Skeletal muscle tissue (tissue), 4 donors: ENCODE results near the gene ADGRL3. TPM values are rescaled to one million over a fixed set of nuclear protein-coding genes. Genes with fewer than 3 reads are reported as not detected.
"Not testable (repeated sequence)": the region's sequence is repeated elsewhere in the genome, so short reads cannot be mapped to it uniquely, and the experiment has no call there.

Experiments
- H3K27ac ChIP-seq: one replicate; pipeline ENCODE4 v1.7.0; 2013; ENCODE audit warnings: mild to moderate bottlenecking, low read depth, low read length, inconsistent platforms
- H3K27me3 ChIP-seq, 3 donors: one replicate each; pipeline ENCODE4 v1.7.0; 2013; ENCODE audit warnings: low read length in 3 of 3; ENCODE audit not compliant: control insufficient read depth in 3 of 3, insufficient read depth in 3 of 3
- H3K36me3 ChIP-seq, 3 donors: one replicate each; pipeline ENCODE4 v1.7.0; 2013; ENCODE audit warnings: low read length in 3 of 3; ENCODE audit not compliant: control insufficient read depth in 3 of 3, insufficient read depth in 3 of 3
- H3K4me1 ChIP-seq, 3 donors: one replicate each; pipeline ENCODE4 v1.7.0; 2013; ENCODE audit warnings: low read length in 3 of 3, mild to moderate bottlenecking in 3 of 3; ENCODE audit not compliant: control insufficient read depth in 3 of 3, insufficient read depth in 3 of 3
- H3K4me3 ChIP-seq, 3 donors: one replicate each; pipeline ENCODE4 v1.7.0; 2013; ENCODE audit warnings: low read length in 3 of 3
- H3K9ac ChIP-seq, 3 donors: one replicate each; pipeline ENCODE4 v1.7.0; 2013; ENCODE audit warnings: low read length in 3 of 3, mild to moderate bottlenecking in 3 of 3, moderate library complexity in 2 of 3, low read depth in 1 of 3
- H3K9me3 ChIP-seq, 3 donors: one replicate each; pipeline ENCODE4 v1.7.0; 2013; ENCODE audit warnings: low read length in 3 of 3; ENCODE audit not compliant: control insufficient read depth in 3 of 3
- total RNA-seq: library from RNA; depleted of rRNA; stranded (reverse); fragments of >200 nt; gene quantifications from one replicate; pipeline ENCODE4 v1.2.3, GENCODE V29; 2014
- donor health status: Osteomylitis.

The ADGRL3 gene
- total RNA-seq, 1 donor from 2014 or later, result 59.0 TPM

DNA sequence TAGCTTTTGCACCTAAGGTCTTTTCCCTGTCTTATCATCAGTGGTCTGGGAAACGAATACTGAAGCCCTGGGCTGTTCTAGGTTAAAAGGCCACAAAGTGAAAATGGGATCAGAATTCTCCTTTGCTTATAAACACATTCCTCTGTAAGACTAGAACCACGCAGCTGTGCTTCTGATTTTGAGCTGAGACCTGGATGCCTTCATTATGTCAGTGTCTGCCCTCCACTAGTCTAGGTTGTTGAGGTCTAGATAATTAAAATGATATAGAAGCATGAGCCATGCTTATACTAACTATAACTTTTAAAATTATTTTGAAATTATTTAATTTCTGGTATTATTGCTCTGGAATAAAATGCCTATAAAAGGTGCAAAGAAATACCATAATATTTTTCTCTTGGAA, 403.9 kb downstream of the ADGRL3 start:
- no peaks in the 10 kb centered on the region for H3K9me3 ChIP-seq
- no peak overlapping the region for H3K27ac ChIP-seq
- no peak overlapping the region for H3K4me3 ChIP-seq
- no peaks in the 10 kb centered on the region for H3K36me3 ChIP-seq
- no peaks in the 10 kb centered on the region for H3K4me1 ChIP-seq
- H3K27me3 ChIP-seq, result no peaks in the 10 kb centered on the region
- H3K9ac ChIP-seq, result no peak overlapping the region

DNA sequence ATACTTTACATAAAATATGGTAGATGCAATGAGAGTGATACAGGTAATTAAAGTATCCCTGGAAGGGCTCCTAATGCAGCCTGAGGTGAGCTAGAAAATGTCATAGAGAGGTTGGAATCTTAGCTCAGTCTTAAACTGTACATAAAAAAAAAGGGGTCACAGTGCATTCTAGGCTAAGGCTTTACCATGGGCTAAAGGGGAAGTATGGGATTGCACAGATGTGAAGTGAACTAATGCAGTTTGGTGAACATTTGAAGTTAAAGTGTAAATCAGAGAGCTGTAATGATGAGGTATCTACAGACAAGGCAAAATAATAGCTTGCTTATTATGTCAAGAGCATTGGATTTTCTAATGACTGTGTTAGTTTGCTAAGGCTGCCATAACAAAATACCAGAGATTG, 405.9 kb downstream of the ADGRL3 start:
- Histone ChIP-seq H3K27me3 (no peaks in the 10 kb centered on the region), H3K27ac (no peak overlapping the region), H3K36me3 (no peaks in the 10 kb centered on the region), H3K4me3 (no peak overlapping the region), H3K4me1 (no peaks in the 10 kb centered on the region), H3K9me3 (no peaks in the 10 kb centered on the region), H3K9ac (no peak overlapping the region)

GRCh38 chr4:61614231-61614630, 414.1 kb downstream of the ADGRL3 start:
- H3K9ac ChIP-seq, result no peak overlapping the region
- no peaks in the 10 kb centered on the region for H3K27me3 ChIP-seq
- no peak overlapping the region for H3K4me3 ChIP-seq
- no peaks in the 10 kb centered on the region for H3K4me1 ChIP-seq
- no peaks in the 10 kb centered on the region for H3K36me3 ChIP-seq
- H3K9me3 ChIP-seq, result no peaks in the 10 kb centered on the region
- no peak overlapping the region for H3K27ac ChIP-seq

DNA sequence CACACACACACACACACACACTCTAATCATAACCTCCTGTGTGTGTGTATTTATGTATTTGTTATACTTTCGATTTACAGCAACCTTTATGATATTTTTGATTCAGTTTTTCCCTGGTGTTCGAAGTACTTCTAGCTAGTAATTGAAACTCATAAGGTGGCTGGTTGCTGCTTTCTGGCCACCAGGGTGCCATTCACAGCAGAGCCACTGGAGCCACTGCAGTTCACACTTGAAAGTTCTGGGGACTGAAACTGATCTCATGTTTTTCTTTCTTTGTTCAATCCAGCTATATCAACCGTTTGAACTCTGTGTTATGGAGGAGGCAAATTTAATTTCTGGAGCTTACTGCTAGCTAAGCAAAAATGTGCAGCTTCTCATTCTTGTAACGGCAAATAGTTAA, 419.4 kb downstream of the ADGRL3 start:
- H3K36me3 ChIP-seq, result no peaks in the 10 kb centered on the region
- no peaks in the 10 kb centered on the region for H3K9me3 ChIP-seq
- no peak overlapping the region for H3K27ac ChIP-seq
- H3K27me3 ChIP-seq, result no peaks in the 10 kb centered on the region
- no peaks in the 10 kb centered on the region for H3K4me1 ChIP-seq
- H3K4me3 ChIP-seq, result no peak overlapping the region
- H3K9ac ChIP-seq, result no peak overlapping the region

DNA sequence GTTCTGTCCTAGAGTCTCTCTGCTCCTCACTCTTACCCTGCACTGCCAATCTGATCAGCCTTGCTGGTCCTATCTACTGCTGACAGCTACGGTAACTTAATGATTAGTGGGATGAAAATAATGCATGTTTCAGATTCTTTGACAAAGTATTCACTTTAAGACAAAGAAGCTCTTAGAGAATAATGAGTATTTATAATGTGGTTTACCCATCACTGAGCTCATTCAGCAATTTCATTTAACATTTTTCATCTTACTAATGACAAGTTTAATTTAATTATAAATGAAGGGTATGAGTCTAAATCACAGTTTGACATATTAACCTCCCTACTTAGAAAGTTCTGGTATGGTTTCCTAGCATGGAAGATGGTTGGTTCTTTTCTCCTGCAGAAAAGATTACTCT, 428.2 kb downstream of the ADGRL3 start:
- Histone ChIP-seq H3K4me3 (no peak overlapping the region), H3K27ac (no peak overlapping the region), H3K9me3 (no peaks in the 10 kb centered on the region), H3K27me3 (no peaks in the 10 kb centered on the region), H3K9ac (no peak overlapping the region), H3K4me1 (no peaks in the 10 kb centered on the region), H3K36me3 (no peaks in the 10 kb centered on the region)

GRCh38 chr4:61628727-61629126, 428.6 kb downstream of the ADGRL3 start:
- Histone ChIP-seq H3K27ac (no peak overlapping the region), H3K36me3 (no peaks in the 10 kb centered on the region), H3K9me3 (no peaks in the 10 kb centered on the region), H3K9ac (no peak overlapping the region), H3K4me3 (no peak overlapping the region), H3K4me1 (no peaks in the 10 kb centered on the region), H3K27me3 (no peaks in the 10 kb centered on the region)

GRCh38 chr4:61630548-61630947, 430.4 kb downstream of the ADGRL3 start:
- no peaks in the 10 kb centered on the region for H3K27me3 ChIP-seq

GRCh38 chr4:61638591-61638990, 438.5 kb downstream of the ADGRL3 start:
- Histone ChIP-seq H3K9me3 (no peaks in the 10 kb centered on the region), H3K27ac (no peak overlapping the region), H3K9ac (no peak overlapping the region), H3K4me3 (no peak overlapping the region), H3K36me3 (no peaks in the 10 kb centered on the region), H3K27me3 (no peaks in the 10 kb centered on the region), H3K4me1 (no peaks in the 10 kb centered on the region)

More at GRCh38 chr4:61630548-61630947, 430.4 kb downstream of the ADGRL3 start:
- Histone ChIP-seq H3K36me3 (no peaks in the 10 kb centered on the region), H3K9ac (no peak overlapping the region), H3K4me1 (no peaks in the 10 kb centered on the region), H3K4me3 (no peak overlapping the region), H3K9me3 (no peaks in the 10 kb centered on the region), H3K27ac (no peak overlapping the region)

DNA sequence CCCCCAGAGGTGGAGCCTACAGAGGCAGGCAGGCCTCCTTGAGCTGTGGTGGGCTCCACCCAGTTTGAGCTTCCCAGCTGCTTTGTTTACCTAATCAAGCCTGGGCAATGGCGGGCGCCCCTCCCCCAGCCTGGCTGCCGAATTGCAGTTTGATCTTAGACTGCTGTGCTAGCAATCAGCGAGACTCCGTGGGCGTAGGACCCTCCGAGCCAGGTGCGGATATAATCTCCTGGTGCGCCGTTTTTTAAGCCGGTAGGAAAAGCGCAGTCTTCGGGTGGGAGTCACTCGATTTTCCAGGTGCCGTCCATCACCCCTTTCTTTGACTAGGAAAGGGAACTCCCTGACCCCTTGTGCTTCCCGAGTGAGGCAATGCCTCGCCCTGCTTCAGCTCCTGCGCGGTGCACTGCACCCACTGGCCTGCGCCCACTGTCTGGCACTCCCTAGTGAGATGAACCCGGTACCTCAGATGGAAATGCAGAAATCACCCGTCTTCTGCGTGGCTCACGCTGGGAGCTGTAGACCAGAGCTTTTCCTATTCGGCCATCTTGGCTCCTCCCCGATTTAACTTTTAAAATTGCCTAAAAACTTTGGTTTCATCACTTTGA, 446.7 kb downstream of the ADGRL3 start:
- H3K36me3 ChIP-seq, H3K4me1 ChIP-seq, H3K27me3 ChIP-seq, H3K9me3 ChIP-seq, H3K27ac ChIP-seq, H3K9ac ChIP-seq, H3K4me3 ChIP-seq: not testable (repeated sequence)

- no peak overlapping the region for H3K4me3 ChIP-seq
- no peaks in the 10 kb centered on the region for H3K4me1 ChIP-seq
- H3K36me3 ChIP-seq, result no peaks in the 10 kb centered on the region
- no peak overlapping the region for H3K9ac ChIP-seq
- H3K27ac ChIP-seq, result no peak overlapping the region
- H3K27me3 ChIP-seq, result no peaks in the 10 kb centered on the region
- H3K9me3 ChIP-seq, result no peaks in the 10 kb centered on the region
These were observed 448.1 kb downstream of the ADGRL3 start for GRCh38 chr4:61648264-61648663.

DNA sequence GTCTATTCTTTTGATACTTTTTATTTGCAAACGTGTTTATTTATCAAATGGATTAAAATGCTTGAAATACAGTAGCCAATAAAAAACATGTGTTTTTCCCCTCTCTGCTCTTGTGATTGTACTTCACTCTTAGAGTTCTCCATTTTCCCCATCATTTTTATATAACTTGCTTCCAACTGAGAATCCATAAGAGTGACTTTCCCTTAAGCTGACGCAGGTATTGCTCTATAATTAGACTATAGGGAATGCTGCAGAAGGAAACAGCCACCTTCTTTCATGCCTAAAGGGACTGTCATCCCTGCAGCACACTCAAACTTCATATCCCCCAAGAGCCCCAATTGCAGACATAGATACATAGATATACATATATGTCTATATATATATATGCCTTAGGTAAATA, 456.9 kb downstream of the ADGRL3 start:
- H3K27ac ChIP-seq, result no peak overlapping the region

More for the DNA sequence above, 456.9 kb downstream of the ADGRL3 start:
- H3K27me3 ChIP-seq, result no peaks in the 10 kb centered on the region
- no peak overlapping the region for H3K9ac ChIP-seq
- no peaks in the 10 kb centered on the region for H3K36me3 ChIP-seq
- no peak overlapping the region for H3K4me3 ChIP-seq
- H3K4me1 ChIP-seq, result no peaks in the 10 kb centered on the region
- H3K9me3 ChIP-seq, result no peaks in the 10 kb centered on the region
